Measurements from ENCODE around the gene TUBA4A. TPM values are rescaled to one million over a fixed set of nuclear protein-coding genes. Genes with fewer than 3 reads are reported as not detected.

Gene TUBA4A
- total and polyA plus RNA-seq, 9 of the 15 experiments (the other 6 are each of a cell fraction or from before 2014, with no cell fraction given) = 25.1 to 174 (median 42.4) TPM

- TF ChIP-seq CREB3L1 (IDR thresholded peaks at IDR 0.05; ENCODE audit: borderline replicate concordance, low read depth) = peak; percentile 44; the same call in 1 of the 2 replicates
- TF ChIP-seq RCOR1 (IDR thresholded peaks at IDR 0.05; ENCODE audit: borderline replicate concordance in 1 of 2, low read depth in 2 of 2, low read length in 2 of 2) = peak in 1 of 2 experiments; percentile 65; a peak in 2 of 4 replicates
- TF ChIP-seq CREB1 (IDR thresholded peaks at IDR 0.05) = peak; percentile 93
- TF ChIP-seq CREB1 (CRISPR knock-in tag; IDR thresholded peaks at IDR 0.05) = peak; percentile 98
- no peak for TF ChIP-seq HNRNPL (IDR thresholded peaks at IDR 0.05; ENCODE audit: low read depth, low read length)
- TF ChIP-seq CHAMP1 (IDR thresholded peaks at IDR 0.05) = no peak
- peak; percentile 82; the same call in 1 of the 2 replicates for TF ChIP-seq TFAP4 (CRISPR knock-in tag; IDR thresholded peaks at IDR 0.05; ENCODE audit: borderline replicate concordance)
- TF ChIP-seq RBM39 (optimal IDR thresholded peaks at IDR 0.05; ENCODE audit: low read depth, low read length) = no peak
- no peak for TF ChIP-seq RBM15 (IDR thresholded peaks at IDR 0.05; ENCODE audit: insufficient read depth, low read length)
- TF ChIP-seq CREB5 (CRISPR knock-in tag; IDR thresholded peaks at IDR 0.05) = no peak
- TF ChIP-seq TCF3 (CRISPR knock-in tag; IDR thresholded peaks at IDR 0.05) = 0 out of 2 replicates have a peak, but pooled peaks have one; percentile 8
- no peak for TF ChIP-seq ARID2 (IDR thresholded peaks at IDR 0.05)
- TF ChIP-seq SAP30 (IDR thresholded peaks at IDR 0.05; ENCODE audit: borderline replicate concordance, insufficient read depth, low read depth, low read length, poor library complexity, severe bottlenecking) = peak; percentile 61
- TF ChIP-seq E4F1 (CRISPR knock-in tag; IDR thresholded peaks at IDR 0.05; ENCODE audit: borderline replicate concordance) = no peak
- TF ChIP-seq ZNF280B (CRISPR knock-in tag; IDR thresholded peaks at IDR 0.05) = no peak
Observed at GRCh38 chr2:219245148-219245898, 8.4 kb downstream of the TUBA4A start, which contains the start of the genes GLB1L and STK16 (continued).
